Measurements from ENCODE around the gene KIRREL3.

The KIRREL3 gene

DNA sequence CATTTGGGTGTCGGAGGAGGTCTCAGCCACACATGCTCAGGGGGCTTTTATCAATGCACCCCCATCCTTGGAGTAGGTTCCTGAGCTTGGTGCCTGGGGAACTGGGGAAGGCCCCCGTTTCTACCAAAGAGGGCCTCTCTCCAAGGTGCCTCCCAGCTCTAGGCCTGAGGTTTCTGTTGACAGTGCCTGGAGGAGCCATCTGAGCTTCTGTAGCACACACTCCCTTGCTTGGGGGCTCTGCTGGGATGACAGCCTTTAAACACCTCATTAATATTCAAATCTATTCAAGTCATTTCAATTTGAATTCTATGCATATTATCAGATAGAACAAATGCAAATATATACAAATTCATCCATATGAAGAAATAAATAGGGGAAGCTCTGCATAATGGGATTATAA is 18.9 kb downstream of the KIRREL3 start:
- H4K91ac ChIP-seq (ENCODE audit: low read depth, low read length, poor library complexity): no peak overlapping the region
- H2AK5ac ChIP-seq (ENCODE audit: low read depth, low read length): no peak overlapping the region
- no peak overlapping the region for H3K4ac ChIP-seq (ENCODE audit: low read length)
- H3K9me3 ChIP-seq (replicated peaks in 1 of 2; ENCODE audit: control insufficient read depth in 2 of 2, insufficient read depth in 1 of 2, low read depth in 1 of 2, low read length in 2 of 2): no peaks in the 10 kb centered on the region
- H2AFZ ChIP-seq (ENCODE audit: low read length): no peak overlapping the region
- no peak overlapping the region for H2BK120ac ChIP-seq (ENCODE audit: low read depth, low read length)
- H3K27ac ChIP-seq (replicated peaks; ENCODE audit: low read length): no peak overlapping the region
- H4K8ac ChIP-seq (ENCODE audit: low read depth, low read length): no peak overlapping the region
- H2BK12ac ChIP-seq (ENCODE audit: low read length): no peak overlapping the region
- no peaks in the 10 kb centered on the region for H3K36me3 ChIP-seq (replicated peaks in 1 of 2; ENCODE audit: control insufficient read depth in 2 of 2, insufficient read depth in 2 of 2, low read length in 2 of 2)
- no peaks in the 10 kb centered on the region for H3K79me1 ChIP-seq (ENCODE audit: low read depth, low read length)
- H3K9ac ChIP-seq (ENCODE audit: low read depth, low read length, poor library complexity): no peak overlapping the region
- H3K27me3 ChIP-seq (ENCODE audit: control insufficient read depth in 3 of 3, insufficient read depth in 3 of 3, low read depth in 1 of 3, low read length in 3 of 3): no peaks in the 10 kb centered on the region
- no peak for DNase-seq (ENCODE audit: low spot score)
- no peak overlapping the region for H3K14ac ChIP-seq (ENCODE audit: low read length)
- H3K4me3 ChIP-seq (ENCODE audit: low read length in 2 of 2): no peak overlapping the region
- H3K4me2 ChIP-seq (ENCODE audit: insufficient read depth, low read length, poor library complexity, severe bottlenecking): no peak overlapping the region
- no peak overlapping the region for H3K23ac ChIP-seq (ENCODE audit: low read depth, low read length, poor library complexity)
- H3K4me1 ChIP-seq (ENCODE audit: control insufficient read depth in 2 of 2, insufficient read depth in 1 of 2, low read depth in 1 of 2, low read length in 2 of 2): peaks cover 0 to 11% of the 10 kb centered on the region in 2 donors
- no peak overlapping the region for H3K18ac ChIP-seq (ENCODE audit: low read length)
- H2BK15ac ChIP-seq (ENCODE audit: low read length): no peak overlapping the region
- H2BK5ac ChIP-seq (ENCODE audit: low read length): no peak overlapping the region
- WGBS, 2 donors (ENCODE audit: extremely low coverage in 2 of 2, insufficient read length in 2 of 2, insufficient replicate concordance in 1 of 2): no CpG with 5 or more reads among the region's 2 CpGs

DNA sequence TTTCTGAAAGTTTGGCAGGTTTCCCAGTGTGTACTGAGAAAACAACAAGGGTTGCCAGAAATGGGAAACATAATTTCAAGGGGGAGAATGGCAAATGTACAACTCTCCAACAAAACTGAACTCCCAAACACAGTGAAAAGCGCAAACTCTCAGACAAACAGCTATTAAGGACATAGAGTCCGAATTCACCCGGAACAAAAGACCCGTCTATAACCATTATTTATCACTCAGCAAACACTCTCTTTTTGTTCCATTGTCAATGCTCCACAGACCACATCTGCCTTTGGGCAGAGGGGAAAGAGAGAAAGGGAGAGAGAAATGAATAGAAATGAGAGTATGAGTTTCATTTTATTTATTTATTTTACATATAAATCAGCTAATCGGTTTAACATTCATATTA is 21.7 kb downstream of the KIRREL3 start:
- Histone ChIP-seq H3K18ac (ENCODE audit: low read length) (no peak overlapping the region), H3K4me1 (ENCODE audit: control insufficient read depth in 2 of 2, insufficient read depth in 1 of 2, low read depth in 1 of 2, low read length in 2 of 2) (peaks cover 0 to 11% of the 10 kb centered on the region in 2 donors), H2BK120ac (ENCODE audit: low read depth, low read length) (no peak overlapping the region), H2AK5ac (ENCODE audit: low read depth, low read length) (no peak overlapping the region), H2BK12ac (ENCODE audit: low read length) (no peak overlapping the region), H2BK15ac (ENCODE audit: low read length) (no peak overlapping the region), H3K4me3 (ENCODE audit: low read length in 2 of 2) (no peak overlapping the region), H3K4me2 (ENCODE audit: insufficient read depth, low read length, poor library complexity, severe bottlenecking) (no peak overlapping the region), H3K36me3 (replicated peaks in 1 of 2; ENCODE audit: control insufficient read depth in 2 of 2, insufficient read depth in 2 of 2, low read length in 2 of 2) (no peaks in the 10 kb centered on the region), H3K9me3 (replicated peaks in 1 of 2; ENCODE audit: control insufficient read depth in 2 of 2, insufficient read depth in 1 of 2, low read depth in 1 of 2, low read length in 2 of 2) (no peaks in the 10 kb centered on the region), H3K14ac (ENCODE audit: low read length) (no peak overlapping the region), H2BK5ac (ENCODE audit: low read length) (no peak overlapping the region), H4K91ac (ENCODE audit: low read depth, low read length, poor library complexity) (no peak overlapping the region), H3K27me3 (ENCODE audit: control insufficient read depth in 3 of 3, insufficient read depth in 3 of 3, low read depth in 1 of 3, low read length in 3 of 3) (no peaks in the 10 kb centered on the region), H3K9ac (ENCODE audit: low read depth, low read length, poor library complexity) (no peak overlapping the region), H3K79me1 (ENCODE audit: low read depth, low read length) (no peaks in the 10 kb centered on the region), H3K4ac (ENCODE audit: low read length) (no peak overlapping the region), H3K27ac (replicated peaks; ENCODE audit: low read length) (no peak overlapping the region), H3K23ac (ENCODE audit: low read depth, low read length, poor library complexity) (no peak overlapping the region), H4K8ac (ENCODE audit: low read depth, low read length) (no peak overlapping the region), H2AFZ (ENCODE audit: low read length) (no peak overlapping the region)
- WGBS, 2 donors (ENCODE audit: extremely low coverage in 2 of 2, insufficient read length in 2 of 2, insufficient replicate concordance in 1 of 2): no CpG with 5 or more reads among the region's 5 CpGs
- no peak for DNase-seq (ENCODE audit: low spot score)

DNA sequence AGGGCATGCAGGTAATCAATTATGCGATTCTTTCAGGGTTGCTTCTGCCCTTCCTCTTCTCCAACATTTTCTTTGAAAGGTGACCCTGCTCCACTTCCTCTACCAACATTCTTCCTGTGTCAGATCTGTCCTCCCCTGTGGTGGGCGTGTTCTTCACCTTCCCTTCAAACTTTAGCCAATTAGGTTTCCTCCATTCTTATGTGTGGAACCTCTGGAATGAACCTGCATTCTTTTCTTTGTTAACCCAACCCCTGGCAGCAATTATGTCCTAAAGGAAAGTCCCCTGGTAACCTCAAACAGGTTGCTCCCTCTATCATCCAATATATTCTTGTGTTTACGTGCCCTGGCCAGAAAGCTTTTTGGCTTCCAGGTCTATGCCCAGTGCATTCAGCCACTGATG is 22.4 kb downstream of the KIRREL3 start:
- no peak overlapping the region for H3K18ac ChIP-seq (ENCODE audit: low read length)
- no peak overlapping the region for H3K4me2 ChIP-seq (ENCODE audit: insufficient read depth, low read length, poor library complexity, severe bottlenecking)
- no peak overlapping the region for H2BK15ac ChIP-seq (ENCODE audit: low read length)
- H3K27ac ChIP-seq (replicated peaks; ENCODE audit: low read length): no peak overlapping the region
- no peaks in the 10 kb centered on the region for H3K79me1 ChIP-seq (ENCODE audit: low read depth, low read length)
- no CpG with 5 or more reads among the region's 3 CpGs for WGBS, 2 donors (ENCODE audit: extremely low coverage in 2 of 2, insufficient read length in 2 of 2, insufficient replicate concordance in 1 of 2)
- H2BK120ac ChIP-seq (ENCODE audit: low read depth, low read length): no peak overlapping the region
- no peaks in the 10 kb centered on the region for H3K36me3 ChIP-seq (replicated peaks in 1 of 2; ENCODE audit: control insufficient read depth in 2 of 2, insufficient read depth in 2 of 2, low read length in 2 of 2)
- H2BK5ac ChIP-seq (ENCODE audit: low read length): no peak overlapping the region
- no peaks in the 10 kb centered on the region for H3K9me3 ChIP-seq (replicated peaks in 1 of 2; ENCODE audit: control insufficient read depth in 2 of 2, insufficient read depth in 1 of 2, low read depth in 1 of 2, low read length in 2 of 2)
- no peak overlapping the region for H3K23ac ChIP-seq (ENCODE audit: low read depth, low read length, poor library complexity)
- DNase-seq (ENCODE audit: low spot score): no peak
- no peak overlapping the region for H3K4ac ChIP-seq (ENCODE audit: low read length)
- no peaks in the 10 kb centered on the region for H3K27me3 ChIP-seq (ENCODE audit: control insufficient read depth in 3 of 3, insufficient read depth in 3 of 3, low read depth in 1 of 3, low read length in 3 of 3)
- no peak overlapping the region for H3K14ac ChIP-seq (ENCODE audit: low read length)
- H3K4me3 ChIP-seq (ENCODE audit: low read length in 2 of 2): no peak overlapping the region
- no peak overlapping the region for H3K9ac ChIP-seq (ENCODE audit: low read depth, low read length, poor library complexity)
- no peak overlapping the region for H4K91ac ChIP-seq (ENCODE audit: low read depth, low read length, poor library complexity)
- no peak overlapping the region for H2AK5ac ChIP-seq (ENCODE audit: low read depth, low read length)
- H2BK12ac ChIP-seq (ENCODE audit: low read length): no peak overlapping the region
- peaks cover 0 to 11% of the 10 kb centered on the region in 2 donors for H3K4me1 ChIP-seq (ENCODE audit: control insufficient read depth in 2 of 2, insufficient read depth in 1 of 2, low read depth in 1 of 2, low read length in 2 of 2)
- H4K8ac ChIP-seq (ENCODE audit: low read depth, low read length): no peak overlapping the region
- no peak overlapping the region for H2AFZ ChIP-seq (ENCODE audit: low read length)

DNA sequence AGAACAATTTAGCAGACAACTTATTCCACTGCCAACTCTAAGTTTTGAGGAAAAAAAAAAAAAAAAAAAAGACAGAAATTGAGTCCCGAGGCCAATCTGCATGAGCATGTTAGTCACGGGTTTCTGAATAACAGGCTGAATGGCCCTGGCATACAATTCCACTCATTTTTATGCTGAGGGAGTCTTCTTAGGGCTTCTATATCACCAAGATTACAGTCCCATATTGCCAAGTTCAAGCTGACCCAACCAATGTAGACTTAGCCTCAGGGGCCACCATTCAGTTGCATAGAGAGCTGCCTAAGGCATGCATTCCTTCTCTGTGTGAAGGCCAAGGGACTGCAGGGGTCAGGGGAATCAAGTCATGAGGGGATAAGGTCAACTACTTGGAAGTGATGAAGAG is 27.5 kb downstream of the KIRREL3 start:
- H2AK5ac ChIP-seq (ENCODE audit: low read depth, low read length): no peak overlapping the region
- no peaks in the 10 kb centered on the region for H3K79me1 ChIP-seq (ENCODE audit: low read depth, low read length)
- H2BK12ac ChIP-seq (ENCODE audit: low read length): no peak overlapping the region
- no peak overlapping the region for H3K4me2 ChIP-seq (ENCODE audit: insufficient read depth, low read length, poor library complexity, severe bottlenecking)
- H3K18ac ChIP-seq (ENCODE audit: low read length): no peak overlapping the region
- H3K9me3 ChIP-seq (replicated peaks in 1 of 2; ENCODE audit: control insufficient read depth in 2 of 2, insufficient read depth in 1 of 2, low read depth in 1 of 2, low read length in 2 of 2): peaks cover 0 to 2% of the 10 kb centered on the region in 2 donors
- H3K9ac ChIP-seq (ENCODE audit: low read depth, low read length, poor library complexity): no peak overlapping the region
- H3K36me3 ChIP-seq (replicated peaks in 1 of 2; ENCODE audit: control insufficient read depth in 2 of 2, insufficient read depth in 2 of 2, low read length in 2 of 2): no peaks in the 10 kb centered on the region
- H4K8ac ChIP-seq (ENCODE audit: low read depth, low read length): no peak overlapping the region
- H2BK120ac ChIP-seq (ENCODE audit: low read depth, low read length): no peak overlapping the region
- no peak overlapping the region for H4K91ac ChIP-seq (ENCODE audit: low read depth, low read length, poor library complexity)
- no peak overlapping the region for H2BK15ac ChIP-seq (ENCODE audit: low read length)
- H3K4ac ChIP-seq (ENCODE audit: low read length): no peak overlapping the region
- H3K27me3 ChIP-seq (ENCODE audit: control insufficient read depth in 3 of 3, insufficient read depth in 3 of 3, low read depth in 1 of 3, low read length in 3 of 3): no peaks in the 10 kb centered on the region
- H2AFZ ChIP-seq (ENCODE audit: low read length): no peak overlapping the region
- no CpG with 5 or more reads among the region's 2 CpGs for WGBS, 2 donors (ENCODE audit: extremely low coverage in 2 of 2, insufficient read length in 2 of 2, insufficient replicate concordance in 1 of 2)
- H3K14ac ChIP-seq (ENCODE audit: low read length): no peak overlapping the region
- H3K27ac ChIP-seq (replicated peaks; ENCODE audit: low read length): no peak overlapping the region
- peaks cover 0 to 8% of the 10 kb centered on the region in 2 donors for H3K4me1 ChIP-seq (ENCODE audit: control insufficient read depth in 2 of 2, insufficient read depth in 1 of 2, low read depth in 1 of 2, low read length in 2 of 2)
- H2BK5ac ChIP-seq (ENCODE audit: low read length): no peak overlapping the region
- H3K4me3 ChIP-seq (ENCODE audit: low read length in 2 of 2): no peak overlapping the region
- DNase-seq (ENCODE audit: low spot score): no peak
- no peak overlapping the region for H3K23ac ChIP-seq (ENCODE audit: low read depth, low read length, poor library complexity)

Data from neuronal stem cell (in vitro differentiated cells).